HG02763 (cell line): ENCODE data around the gene CTU2.

Experiments
- ATAC-seq: cut with Tn5 transposase; IDR thresholded peaks from one replicate; pipeline ENCODE4 v1.9.1; 2021; ENCODE audit warnings: mild to moderate bottlenecking, moderate library complexity; ENCODE audit not compliant: unreplicated experiment

CTU2 gene

GRCh38 chr16:88696441-88696840 is 9.9 kb upstream of the CTU2 start:
- ATAC-seq = no peak

DNA sequence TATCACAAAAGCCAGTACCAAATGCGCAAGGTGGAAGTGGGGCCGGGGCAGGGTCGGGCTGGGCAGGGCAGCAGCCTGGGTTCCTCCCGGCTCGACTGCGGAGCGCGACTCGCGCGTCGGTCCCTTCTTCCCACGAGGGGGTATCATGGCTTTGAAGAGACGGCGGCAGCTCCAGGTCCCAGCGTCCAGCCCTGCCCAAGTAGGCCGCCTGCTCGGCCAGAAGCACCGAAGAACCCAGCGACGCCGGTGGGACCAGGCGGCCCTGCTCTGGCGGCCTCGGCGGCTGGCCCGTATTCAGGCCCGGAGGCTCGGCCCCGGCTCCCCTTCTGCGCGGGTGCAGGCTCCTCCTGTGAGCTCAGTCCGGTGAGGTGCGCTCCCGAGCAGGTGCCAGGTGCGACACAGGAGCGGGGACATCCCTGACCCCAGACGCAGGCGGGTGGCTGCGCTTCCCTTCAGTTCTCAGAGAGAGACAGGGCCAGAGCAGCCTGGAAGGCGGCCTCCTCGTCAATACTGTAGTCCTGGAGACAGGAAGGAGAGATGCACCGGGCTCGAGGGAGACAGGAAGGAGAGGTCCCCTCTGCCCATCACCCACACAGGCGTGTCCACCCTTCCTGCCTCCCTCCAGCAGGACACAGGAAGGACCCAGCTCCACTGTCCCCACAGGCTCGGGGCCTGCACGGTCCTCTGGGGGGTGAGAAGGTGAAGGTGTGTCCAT is 9.0 kb upstream of the CTU2 start:
- no peak for ATAC-seq

GRCh38 chr16:88697831-88698615 is 8.3 kb upstream of the CTU2 start:
- ATAC-seq = no peak

GRCh38 chr16:88698646-88699045 is 7.7 kb upstream of the CTU2 start:
- ATAC-seq = no peak

DNA sequence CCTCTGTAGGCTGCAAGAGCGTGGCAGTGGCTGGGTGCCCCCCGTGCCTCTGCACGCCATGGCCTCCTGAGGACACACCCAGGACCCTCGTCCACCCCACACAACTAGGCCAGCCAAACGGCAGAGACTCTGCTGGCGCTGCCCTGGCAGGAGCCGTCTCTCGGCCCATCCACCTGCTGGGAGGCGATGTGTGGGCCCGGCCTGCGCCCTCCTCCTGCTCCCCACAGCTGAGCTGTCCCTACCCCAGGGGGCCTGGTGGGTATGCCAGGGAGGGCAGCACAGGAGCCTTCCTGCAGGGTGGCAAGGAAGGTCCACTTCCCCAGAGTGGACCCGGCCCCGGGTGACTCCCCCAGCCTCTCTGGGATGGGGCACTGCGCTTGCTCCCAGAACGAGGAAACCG is 7.1 kb upstream of the CTU2 start:
- no peak for ATAC-seq

DNA sequence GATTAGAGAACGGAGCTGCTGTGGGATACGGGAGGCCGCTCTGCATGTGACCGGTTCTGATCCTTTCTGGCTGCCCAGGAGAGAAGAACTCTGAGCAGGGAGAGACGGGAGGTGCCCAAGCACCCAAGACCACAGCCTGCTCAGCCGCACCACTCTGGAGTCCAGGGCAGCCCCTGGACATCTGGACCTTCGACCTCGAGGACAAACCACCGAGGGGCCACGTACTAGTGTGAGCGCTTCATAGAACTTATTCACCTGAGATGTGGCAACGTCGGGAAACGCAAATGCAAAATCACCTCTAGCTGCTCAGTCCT is 6.0 kb upstream of the CTU2 start:
- no peak for ATAC-seq

- ATAC-seq = peak; percentile 67
These were observed 5.4 kb upstream of the CTU2 start for GRCh38 chr16:88700636-88701482.

DNA sequence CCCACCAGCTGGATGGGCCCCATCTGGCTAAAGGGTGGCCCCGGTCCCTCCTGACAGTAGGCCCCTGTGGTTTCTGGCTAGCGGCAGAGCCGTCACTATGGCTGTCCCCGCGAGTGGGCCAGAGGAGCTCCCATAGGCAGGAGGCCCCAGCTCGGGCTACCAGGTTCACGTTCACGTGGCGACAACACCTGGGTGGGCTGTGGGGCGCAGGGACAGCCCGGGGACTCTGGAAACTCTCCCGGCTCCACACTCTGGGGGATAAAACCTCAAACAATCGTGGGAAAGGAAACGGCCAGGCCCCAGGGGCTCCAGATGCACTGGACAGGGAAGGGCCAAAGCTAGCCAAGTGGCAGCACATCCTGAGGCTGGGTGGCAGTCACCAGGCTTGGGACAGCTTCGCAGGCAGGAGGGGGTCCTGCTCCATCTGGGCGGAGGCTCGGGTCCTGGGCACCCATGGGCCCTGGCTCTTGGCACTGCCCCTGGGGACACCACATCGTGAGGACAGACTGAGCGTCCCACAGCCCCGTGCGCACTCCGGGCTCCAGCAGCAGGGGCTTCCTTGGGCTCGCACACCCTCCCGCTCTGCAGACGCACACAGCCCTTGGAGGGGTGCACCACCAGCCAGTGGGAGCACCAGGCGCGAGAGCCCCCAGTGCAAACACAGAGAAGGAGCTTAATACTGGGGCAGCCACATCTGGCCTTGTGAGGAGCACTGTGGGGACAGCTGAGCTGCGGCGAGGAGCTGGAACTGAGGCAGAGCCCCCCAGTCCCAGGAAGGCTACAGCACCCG is 4.5 kb upstream of the CTU2 start:
- no peak for ATAC-seq

GRCh38 chr16:88702371-88703210 is 3.7 kb upstream of the CTU2 start:
- no peak for ATAC-seq

GRCh38 chr16:88703486-88704309 is 2.6 kb upstream of the CTU2 start:
- no peak for ATAC-seq

DNA sequence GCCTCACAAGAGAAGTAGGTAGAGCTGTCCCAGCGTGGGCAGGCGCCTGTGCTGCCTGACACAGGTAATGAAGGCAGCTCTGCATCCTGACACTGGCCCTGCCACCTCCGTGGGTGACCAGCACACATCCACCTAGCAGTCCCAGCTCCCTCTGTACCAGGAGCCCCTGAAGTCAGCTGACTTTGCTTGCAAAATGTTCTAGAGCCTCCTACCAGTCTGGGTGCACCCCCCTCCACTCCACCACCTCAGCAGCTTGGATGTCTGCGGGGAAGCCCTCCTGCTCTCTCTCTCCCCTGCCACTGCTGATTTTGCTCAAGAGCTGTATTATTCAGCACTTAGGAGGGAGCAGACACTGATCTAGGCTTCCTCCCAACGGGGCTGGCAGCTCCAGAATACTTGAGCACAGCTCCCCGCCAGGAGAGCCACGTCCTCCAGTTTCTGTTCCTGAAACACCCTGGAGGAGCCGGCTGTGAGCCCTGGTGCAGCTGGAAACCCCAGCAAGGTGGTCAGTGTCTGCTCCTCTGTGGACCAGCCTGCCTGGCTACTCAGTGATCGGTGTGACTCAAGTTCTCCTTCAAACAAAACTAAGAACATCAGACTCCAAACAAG is 1.1 kb upstream of the CTU2 start:
- no peak for ATAC-seq

GRCh38 chr16:88705801-88706228 is 488 bp upstream of the CTU2 start:
- peak; percentile 7 for ATAC-seq

GRCh38 chr16:88706965-88707826 is 893 bp downstream of the CTU2 start:
- no peak for ATAC-seq

- no peak for ATAC-seq
These were observed 4.3 kb downstream of the CTU2 start for GRCh38 chr16:88710556-88710955.

DNA sequence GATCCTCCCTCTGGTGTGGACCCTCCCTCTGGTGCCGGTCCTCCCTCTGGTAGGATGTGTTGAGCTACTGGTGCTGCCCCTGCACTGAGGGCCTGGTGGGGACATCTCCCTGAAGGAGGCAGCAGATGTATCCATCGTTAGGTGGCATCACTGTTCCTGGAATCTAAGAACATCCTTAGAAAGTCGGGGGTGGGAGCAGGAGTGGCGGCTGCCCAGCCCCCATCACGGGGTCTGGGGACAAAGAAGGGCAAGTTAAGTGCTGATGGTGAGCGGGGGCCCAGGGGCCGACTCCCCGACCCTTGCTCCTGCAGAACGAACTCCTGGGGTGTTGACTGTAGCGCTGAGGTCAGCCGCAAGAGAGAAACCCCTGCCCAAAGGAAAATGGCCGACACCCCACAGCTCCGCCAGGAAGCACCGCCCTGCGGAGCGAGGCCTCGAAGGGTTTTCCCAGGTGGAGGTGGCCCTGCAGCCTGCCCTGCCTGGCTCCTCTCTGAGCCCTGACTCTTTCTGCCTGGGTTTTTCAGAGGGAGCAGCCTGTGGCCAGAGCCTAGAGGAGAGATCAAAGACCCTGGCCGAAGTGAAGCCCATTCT is 5.5 kb downstream of the CTU2 start:
- ATAC-seq = no peak

DNA sequence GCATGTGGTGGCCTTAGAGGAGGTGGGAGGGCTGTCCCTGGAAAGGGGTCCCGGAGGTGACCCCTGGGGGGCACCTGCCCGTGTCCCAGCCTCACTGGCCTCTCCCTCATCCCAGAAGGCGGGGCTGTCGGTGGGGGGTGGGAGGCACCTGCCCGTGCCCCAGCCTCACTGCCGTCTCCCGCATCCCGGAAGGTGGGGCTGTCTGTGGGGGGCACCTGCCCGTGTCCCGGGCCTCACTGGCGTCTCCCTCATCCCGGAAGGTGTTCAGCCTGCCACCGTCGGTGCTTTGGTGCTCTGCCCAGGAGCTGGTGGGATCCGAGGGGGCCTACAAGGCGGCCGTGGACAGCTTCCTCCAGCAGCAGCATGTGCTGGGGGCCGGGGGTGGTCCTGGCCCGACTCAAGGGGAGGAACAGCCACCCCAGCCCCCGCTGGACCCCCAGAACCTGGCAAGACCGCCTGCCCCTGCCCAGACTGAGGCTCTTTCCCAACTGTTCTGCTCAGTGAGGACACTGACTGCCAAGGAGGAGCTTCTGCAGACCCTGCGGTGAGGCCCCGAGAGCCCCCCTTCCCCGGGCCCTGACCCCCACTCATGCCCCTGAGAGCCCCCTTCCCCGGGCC is 6.2 kb downstream of the CTU2 start:
- ATAC-seq = no peak

DNA sequence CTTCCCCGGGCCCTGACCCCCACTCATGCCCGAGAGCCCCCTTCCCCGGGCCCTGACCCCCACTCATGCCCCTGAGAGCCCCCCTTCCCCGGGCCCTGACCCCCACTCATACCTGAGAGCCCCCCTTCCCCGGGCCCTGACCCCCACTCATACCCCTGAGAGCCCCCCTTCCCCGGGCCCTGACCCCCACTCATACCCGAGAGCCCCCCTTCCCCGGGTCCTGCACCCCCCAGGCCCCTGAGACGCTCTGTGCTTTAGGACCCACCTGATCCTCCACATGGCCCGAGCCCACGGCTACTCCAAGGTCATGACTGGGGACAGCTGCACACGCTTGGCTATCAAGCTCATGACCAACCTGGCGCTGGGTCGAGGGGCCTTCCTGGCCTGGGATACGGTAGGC is 6.8 kb downstream of the CTU2 start:
- no peak for ATAC-seq
